K562 (cell line): ENCODE measurements around the gene MCCC1. TPM values are rescaled to one million over a fixed set of nuclear protein-coding genes. Genes with fewer than 3 reads are reported as not detected.

ENCODE experiments used
- ATAC-seq: fragments of 200-7000 bp; cut with Tn5 transposase; 3 replicates; pipeline ENCODE4 v1.9.1; 2020; ENCODE audit warnings: moderate library complexity
- BruUV-seq: library from RNA; stranded (reverse); fragments of 400-500 nt; replicated peaks from 2 replicates; lab custom pipeline; 2021; lab: Mats Ljungman, UMichigan
- CTCF ChIA-PET: fragments of 300-600 bp; formaldehyde crosslinking; extraction: SDS; loops from one replicate; lab custom pipeline; 2021; ENCODE audit warnings: low intra/inter-chr PET ratio; lab: Yijun Ruan, JAX
- POLR2A ChIA-PET: fragments of 300-600, 350-650 bp; sonication (Branson Sonifier 250); formaldehyde crosslinking; extraction: SDS; loops from one replicate; lab custom pipeline; 2021; ENCODE audit warnings: antibody characterized with exemption, inconsistent platforms; lab: Yijun Ruan, JAX
- DNase-seq, 4 experiments: peaks; one replicate each; pipeline versions ENCODE4 v3.0.0 to v3.0.0-alpha.2; 2011 to 2018; ENCODE audit warnings: low spot score in 3 of 4, mixed read lengths in 3 of 4; ENCODE audit errors: extremely low read depth in 1 of 4
- FAIRE-seq: peaks from 2 replicates; lab custom pipeline; 2011; peaks lifted over from hg19 to GRCh38; lab: Jason Lieb, UNC
- H2AFZ ChIP-seq: 2 replicates; pipeline ENCODE4 v1.6.0; 2011; ENCODE audit warnings: low read depth, low read length, control low read depth, inconsistent platforms
- H3K27ac ChIP-seq: fragments of 200-600 bp; 3 replicates; pipeline ENCODE4 v1.8.0; 2011; ENCODE audit warnings: low read depth, mild to moderate bottlenecking, control low read depth, inconsistent platforms, low read length, moderate library complexity, mixed read lengths; ENCODE audit errors: extremely low read depth
- H3K27me3 ChIP-seq, 2 experiments: fragments of 300-600 bp in 1 of 2; 2 replicates in 1 of 2; 3 replicates in 1 of 2; pipeline versions ENCODE4 v1.6.0 to v1.8.0; 2011; ENCODE audit warnings: inconsistent platforms in 2 of 2, low read length in 2 of 2, mild to moderate bottlenecking in 1 of 2, mixed read lengths in 1 of 2, moderate library complexity in 1 of 2; ENCODE audit not compliant: control insufficient read depth in 2 of 2, insufficient read depth in 2 of 2
- H3K36me3 ChIP-seq: fragments of 300-600 bp; 3 replicates; pipeline ENCODE4 v1.8.0; 2011; ENCODE audit warnings: mild to moderate bottlenecking, low read length, inconsistent platforms; ENCODE audit not compliant: control insufficient read depth, insufficient read depth
- H3K4me1 ChIP-seq, 2 experiments: fragments of 200-600 bp in 1 of 2; replicated peaks in 1 of 2; 2 replicates in 1 of 2; 3 replicates in 1 of 2; pipeline versions ENCODE4 v1.5.1 to v1.8.0; 2011; ENCODE audit warnings: inconsistent platforms in 2 of 2, low read length in 2 of 2, mild to moderate bottlenecking in 1 of 2, mixed read lengths in 1 of 2, moderate library complexity in 1 of 2; ENCODE audit not compliant: control insufficient read depth in 2 of 2, insufficient read depth in 2 of 2
- H3K4me2 ChIP-seq: 2 replicates; pipeline ENCODE4 v1.6.1; 2011; ENCODE audit warnings: low read length, control low read depth, inconsistent platforms, mixed read lengths; ENCODE audit not compliant: insufficient read depth
- H3K4me3 ChIP-seq: fragments of 200-600 bp; sonication (generic), shearing (Covaris generic); 2 replicates; pipeline ENCODE4 v1.5.1; 2016; ENCODE audit warnings: control low read depth, inconsistent platforms
- H3K79me2 ChIP-seq: fragments of 200-600 bp; 3 replicates; pipeline ENCODE4 v1.8.0; 2011; ENCODE audit warnings: low read length, inconsistent platforms; ENCODE audit not compliant: control insufficient read depth, insufficient read depth
- H3K9ac ChIP-seq, 2 experiments: 2 replicates each; pipeline versions ENCODE4 v1.6.0 to v1.6.1; 2011; ENCODE audit warnings: low read depth in 2 of 2, low read length in 2 of 2, control low read depth in 1 of 2, inconsistent platforms in 1 of 2, mild to moderate bottlenecking in 1 of 2, mixed read lengths in 1 of 2; ENCODE audit not compliant: insufficient read depth in 1 of 2
- H3K9me1 ChIP-seq: one replicate; pipeline ENCODE4 v1.6.0; 2011; ENCODE audit warnings: inconsistent platforms, mild to moderate bottlenecking, low read length, moderate library complexity; ENCODE audit not compliant: control insufficient read depth, insufficient read depth
- H3K9me3 ChIP-seq: replicated peaks from 2 replicates; pipeline ENCODE4 v1.5.1; 2011; ENCODE audit warnings: low read depth, low read length, inconsistent platforms; ENCODE audit not compliant: control insufficient read depth, insufficient read depth
- H4K20me1 ChIP-seq: replicated peaks from 2 replicates; pipeline ENCODE4 v1.6.1; 2011; ENCODE audit warnings: low read length, inconsistent platforms, mixed read lengths; ENCODE audit not compliant: control insufficient read depth, insufficient read depth
- BCOR ChIP-seq: fragments of 450-650 bp; IDR thresholded peaks from 2 replicates; pipeline ENCODE4 v1.6.1; 2016
- CEBPB ChIP-seq: fragments of 450-650 bp; IDR thresholded peaks from 2 replicates; pipeline ENCODE4 v1.6.1; 2016; ENCODE audit warnings: missing genetic modification characterization, missing compliant biosample characterization
- CEBPG ChIP-seq, 3 experiments: fragments of 200-800 bp in 1 of 3; sonication (Bioruptor generic) in 1 of 3; sonication (generic) in 1 of 3; formaldehyde crosslinking in 1 of 3; IDR thresholded peaks in 2 of 3; conservative IDR thresholded peaks in 1 of 3; 2 replicates each; pipeline versions ENCODE4 v1.6.1 to v1.8.0; 2016 to 2022; ENCODE audit warnings: missing compliant biosample characterization in 2 of 3, missing genetic modification characterization in 2 of 3, mild to moderate bottlenecking in 1 of 3, missing genetic modification reagents in 1 of 3
- CHD4 ChIP-seq: fragments of 200-600 bp; sonication (generic); IDR thresholded peaks from 3 replicates; pipeline ENCODE4 v1.6.1; 2012; ENCODE audit warnings: low read depth, mild to moderate bottlenecking, mixed read lengths, low read length, inconsistent platforms; ENCODE audit not compliant: insufficient read depth, insufficient replicate concordance, poor library complexity, severe bottlenecking
- FOXJ2 ChIP-seq: fragments of 200-800 bp; sonication (Bioruptor generic); IDR thresholded peaks from 2 replicates; pipeline ENCODE4 v1.6.1; 2016; ENCODE audit warnings: missing genetic modification characterization, missing compliant biosample characterization
- HMG20B ChIP-seq: fragments of 250-450 bp; sonication (Bioruptor Pico); IDR thresholded peaks from 2 replicates; pipeline ENCODE4 v1.5.0; 2021; ENCODE audit warnings: mild to moderate bottlenecking
- RAD21 ChIP-seq, 2 experiments: fragments of 250-450 bp in 1 of 2; fragments of 450-650 bp in 1 of 2; sonication (Bioruptor Pico) in 1 of 2; formaldehyde crosslinking in 1 of 2; IDR thresholded peaks in 1 of 2; conservative IDR thresholded peaks in 1 of 2; 2 replicates each; pipeline versions ENCODE4 v1.4.0 to v1.8.0; 2020 to 2022; ENCODE audit warnings: mild to moderate bottlenecking in 2 of 2, moderate library complexity in 1 of 2
- TBL1XR1 ChIP-seq, 2 experiments: IDR thresholded peaks; 2 replicates each; pipeline ENCODE4 v1.6.1; 2012; ENCODE audit warnings: improper control_type of control experiment in 2 of 2, low read length in 2 of 2, mild to moderate bottlenecking in 1 of 2
- ZC3H8 ChIP-seq: fragments of 450-650 bp; IDR thresholded peaks from 2 replicates; pipeline ENCODE4 v1.6.1; 2017
- ZNF592 ChIP-seq: fragments of 450-650 bp; IDR thresholded peaks from 2 replicates; pipeline ENCODE4 v1.6.1; 2017; ENCODE audit warnings: antibody characterized with exemption, mild to moderate bottlenecking
- in situ Hi-C: fragments of 300-500 bp; cut with MboI; formaldehyde crosslinking; loops from 4 replicates; pipeline ENCODE4 v1.15.0; 2018; ENCODE audit warnings: inconsistent platforms, mixed read lengths
- intact Hi-C: fragments of 100-400 bp; cut with micrococcal nuclease; formaldehyde crosslinking; loops from 2 replicates; pipeline ENCODE4 v1.14.2; 2022
- polyA plus RNA-seq, 8 experiments: library from polyadenylated mRNA; depleted of rRNA in 4 of 8; stranded (reverse) in 5 of 8; unstranded in 3 of 8; fragments of >200 nt; fragmentation: Nextera tagmentation in 2 of 8; fragmentation: Illumina TruSeq in 1 of 8; extraction: Ambion mirVana in 2 of 8; extraction: Trizol in 1 of 8; gene quantifications; 2 replicates each; pipeline versions ENCODE4 v1.2.1 to v1.2.3, GENCODE V29; 2011 to 2014; ENCODE audit warnings: inconsistent platforms in 1 of 8, missing spikeins in 1 of 8
- total RNA-seq, 7 experiments: library from RNA; depleted of rRNA in 6 of 7; stranded (reverse); fragments of >200 nt in 6 of 7; fragmentation: Illumina TruSeq in 2 of 7; extraction: Trizol in 2 of 7; gene quantifications; 2 replicates each; pipeline versions ENCODE4 v1.2.1 to v1.2.3, GENCODE V29; 2011 to 2021; ENCODE audit warnings: low replicate concordance in 1 of 7

The MCCC1 gene
- total and polyA plus RNA-seq, 9 of the 15 experiments (the other 6 are each of a cell fraction or from before 2014, with no cell fraction given), result 13.7 to 26.9 (median 23.0) TPM

- no peak for TF ChIP-seq ZNF592
- no peak for TF ChIP-seq TBL1XR1 (IDR thresholded peaks at IDR 0.05; ENCODE audit: low read length in 2 of 2)
- no peak for TF ChIP-seq CHD4
- TF ChIP-seq FOXJ2 (tag), result no peak
- no peak for TF ChIP-seq ZC3H8
- TF ChIP-seq BCOR, result no peak
- TF ChIP-seq HMG20B, result no peak
These were observed 113.3 kb downstream of the MCCC1 start (continued) for GRCh38 chr3:182986021-182986420.

- no peak overlapping the region for H3K9ac ChIP-seq
- H3K4me2 ChIP-seq, result no peak overlapping the region
- FAIRE-seq, result no peak
- H3K27ac ChIP-seq, result no peak overlapping the region
- H3K9me3 ChIP-seq, result no peaks in the 10 kb centered on the region
- H3K27me3 ChIP-seq, result no peaks in the 10 kb centered on the region
- no peak for DNase-seq
- no TSS peak for BruUV-seq
- in situ Hi-C loops (no loop called here), intact Hi-C loops (no loop called here)
- H3K79me2 ChIP-seq, result peaks cover 11% of the 10 kb centered on the region
- H4K20me1 ChIP-seq, result no peaks in the 10 kb centered on the region
- CTCF ChIA-PET, result interaction anchor here (0.7 kb wide), 1 partner anchor 138 kb away, joined by 3 read pairs; no protein-coding TSS in a partner anchor
- no peak for ATAC-seq
- H3K9me1 ChIP-seq, result no peaks in the 10 kb centered on the region
- H2AFZ ChIP-seq, result no peak overlapping the region
- H3K4me3 ChIP-seq, result no peak overlapping the region
- H3K4me1 ChIP-seq, result peaks cover 8 to 12% of the 10 kb centered on the region in 2 experiments; a peak in 4 of 5 replicates
- POLR2A ChIA-PET, result interaction anchor here (1.1 kb wide), 1 partner anchor 15 kb away, joined by 4 read pairs; no protein-coding TSS in a partner anchor
- TF ChIP-seq CEBPB (tag) (peak; percentile 74), CEBPG (CRISPR knock-in tag; IDR thresholded peaks at IDR 0.05) (no peak), CEBPG (tag; conservative IDR thresholded peaks at IDR 0.05 in 1 of 2, IDR thresholded peaks at IDR 0.05 in 1 of 2) (0 out of 4 replicates have a peak, but pooled peaks of 1 of the 2 experiments have one; percentile 12), RAD21 (CRISPR knock-in tag; conservative IDR thresholded peaks at IDR 0.05 in 1 of 2, IDR thresholded peaks at IDR 0.05 in 1 of 2) (no peak)
- no peaks in the 10 kb centered on the region for H3K36me3 ChIP-seq
These were observed 115.4 kb downstream of the MCCC1 start for GRCh38 chr3:182983876-182984275.
